H1 (cell line): ENCODE measurements around the gene RPTOR. TPM values are rescaled to one million over a fixed set of nuclear protein-coding genes. Genes with fewer than 3 reads are reported as not detected.

Source experiments
- ASH2L ChIP-seq: fragments of 200-600, 300-600 bp; sonication (generic); IDR thresholded peaks from one replicate; pipeline ENCODE4 v1.7.1; 2017; ENCODE audit warnings: low read length
- CBX5 ChIP-seq: fragments of 300-800, 300-1000 bp; sonication (generic); IDR thresholded peaks from 2 replicates; pipeline ENCODE4 v1.7.1; 2016; ENCODE audit warnings: antibody characterized with exemption, low read length, low read depth
- EP300 ChIP-seq, 2 experiments: IDR thresholded peaks; 1 replicate in 1 of 2; 2 replicates in 1 of 2; pipeline ENCODE4 v1.6.1; 2011 to 2012; ENCODE audit warnings: low read depth in 2 of 2, low read length in 2 of 2, mild to moderate bottlenecking in 2 of 2, borderline replicate concordance in 1 of 2, inconsistent platforms in 1 of 2, moderate library complexity in 1 of 2
- HDAC6 ChIP-seq: IDR thresholded peaks from one replicate; pipeline ENCODE4 v1.7.1; 2012; ENCODE audit warnings: low read depth, mild to moderate bottlenecking, inconsistent platforms, low read length, moderate library complexity
- JUND ChIP-seq: IDR thresholded peaks from 2 replicates; pipeline ENCODE4 v1.6.1; 2011; ENCODE audit warnings: mild to moderate bottlenecking, improper control_type of control experiment, low read length
- KDM4A ChIP-seq: IDR thresholded peaks from one replicate; pipeline ENCODE4 v1.7.1; 2012; ENCODE audit warnings: low read depth, mild to moderate bottlenecking, moderate library complexity, low read length, inconsistent platforms; ENCODE audit not compliant: severe bottlenecking
- MAFK ChIP-seq: IDR thresholded peaks from 2 replicates; pipeline ENCODE4 v1.6.1; 2012; ENCODE audit warnings: low read depth, mild to moderate bottlenecking, improper control_type of control experiment, low read length
- SP1 ChIP-seq: IDR thresholded peaks from 2 replicates; pipeline ENCODE4 v1.6.1; 2011; ENCODE audit warnings: low read depth, low read length
- SP2 ChIP-seq: IDR thresholded peaks from 2 replicates; pipeline ENCODE4 v1.6.1; 2012; ENCODE audit warnings: mild to moderate bottlenecking, low read length, inconsistent platforms
- SP4 ChIP-seq: IDR thresholded peaks from 2 replicates; pipeline ENCODE4 v1.6.1; 2012; ENCODE audit warnings: low read length, inconsistent platforms
- SUZ12 ChIP-seq: fragments of 200-600 bp; sonication (generic); IDR thresholded peaks from 2 replicates; pipeline ENCODE4 v1.6.1; 2012; ENCODE audit warnings: mild to moderate bottlenecking, inconsistent platforms, low read length, moderate library complexity, mixed read lengths
- polyA plus RNA-seq, 7 experiments: library from polyadenylated mRNA; depleted of rRNA in 3 of 7; stranded (reverse) in 5 of 7; unstranded in 2 of 7; fragments of >200 nt in 5 of 7; fragments of 200-250 nt in 2 of 7; gene quantifications; 1 replicate in 5 of 7; 2 replicates in 1 of 7; 4 replicates in 1 of 7; pipeline versions ENCODE4 v1.2.1 to v1.2.3, GENCODE V29; 2011 to 2013; ENCODE audit warnings: missing spikeins in 2 of 7, mixed read lengths in 2 of 7
- total RNA-seq: library from RNA; stranded (reverse); fragmentation: NEBNext Ultra II Directional; extraction: Animal tissue kit (Norgen Biotek cat#: 25700); gene quantifications from 2 replicates; pipeline ENCODE4 v1.2.1, GENCODE V29; 2021
- TF ChIP-seq, protein P1 (sequence below): IDR thresholded peaks from 2 replicates; pipeline ENCODE4 v1.6.1; 2012; ENCODE audit warnings: inconsistent platforms

Gene RPTOR
- total and polyA plus RNA-seq, 2 of the 8 experiments (the other 6 are each of a cell fraction or from before 2014, with no cell fraction given), result 6.9 to 28.7 TPM

- TF ChIP-seq EP300 (IDR thresholded peaks at IDR 0.05; ENCODE audit: borderline replicate concordance in 1 of 2, low read depth in 2 of 2, low read length in 2 of 2), result no peak
- TF ChIP-seq, protein P1, sequence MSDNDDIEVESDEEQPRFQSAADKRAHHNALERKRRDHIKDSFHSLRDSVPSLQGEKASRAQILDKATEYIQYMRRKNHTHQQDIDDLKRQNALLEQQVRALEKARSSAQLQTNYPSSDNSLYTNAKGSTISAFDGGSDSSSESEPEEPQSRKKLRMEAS, result no peak
- no peak for TF ChIP-seq SP2
- TF ChIP-seq KDM4A, result no peak
- TF ChIP-seq MAFK, result no peak
- no peak for TF ChIP-seq HDAC6
- TF ChIP-seq SP1, result no peak
- no peak for TF ChIP-seq CBX5
- TF ChIP-seq SUZ12, result no peak
- no peak for TF ChIP-seq JUND
- TF ChIP-seq ASH2L, result no peak
- no peak for TF ChIP-seq SP4
These were observed 86.8 kb downstream of the RPTOR start (continued) for GRCh38 chr17:80631142-80632045.
